ENCODE measurements around the gene SOX13.

The SOX13 gene

DNA sequence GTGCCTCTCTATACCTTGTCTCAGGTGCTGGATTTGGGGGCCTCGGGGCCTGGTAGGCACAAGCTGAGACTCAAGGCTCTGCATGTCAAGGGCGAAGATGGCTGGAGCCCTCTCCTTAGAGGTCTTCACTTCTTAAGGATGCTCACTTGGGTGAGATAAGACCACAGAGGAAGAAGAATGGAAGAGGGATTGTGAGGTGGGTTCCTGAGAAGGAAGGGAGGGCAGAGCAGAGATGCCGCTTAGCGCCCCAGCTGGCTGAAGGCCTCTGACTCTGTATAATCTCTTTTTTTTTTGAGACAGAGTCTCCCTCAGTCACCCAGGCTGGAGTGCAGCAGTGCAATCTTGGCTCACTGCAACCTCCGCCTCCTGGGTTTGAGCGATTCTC, 32.2 kb downstream of the SOX13 start:
- no peak for DNase-seq (ENCODE audit: low read depth in 3 of 3, low spot score in 1 of 3)

GRCh38 chr1:204106825-204107224, 33.9 kb downstream of the SOX13 start:
- DNase-seq (ENCODE audit: low read depth in 3 of 3, low spot score in 1 of 3), result no peak

DNA sequence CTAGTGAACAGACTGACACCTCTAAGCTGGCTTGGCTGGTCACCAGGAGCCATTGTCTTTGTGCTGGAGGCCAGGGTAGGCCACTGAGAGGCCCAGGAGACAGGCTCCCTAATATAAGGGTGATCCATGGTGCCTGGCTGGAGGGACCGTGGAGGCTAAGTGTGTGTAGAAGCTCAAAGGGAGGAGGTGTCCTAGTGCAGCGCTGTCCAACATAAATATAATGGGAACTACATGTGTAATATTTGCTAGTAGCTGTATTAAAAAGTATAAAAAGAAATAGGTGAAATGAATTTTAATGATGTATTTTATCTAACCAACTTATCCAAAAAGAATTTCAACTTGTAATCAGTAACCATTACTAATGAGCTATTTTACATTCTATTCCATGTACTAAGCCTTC, 35.0 kb downstream of the SOX13 start:
- DNase-seq (ENCODE audit: low read depth in 3 of 3, low spot score in 1 of 3), result no peak

DNA sequence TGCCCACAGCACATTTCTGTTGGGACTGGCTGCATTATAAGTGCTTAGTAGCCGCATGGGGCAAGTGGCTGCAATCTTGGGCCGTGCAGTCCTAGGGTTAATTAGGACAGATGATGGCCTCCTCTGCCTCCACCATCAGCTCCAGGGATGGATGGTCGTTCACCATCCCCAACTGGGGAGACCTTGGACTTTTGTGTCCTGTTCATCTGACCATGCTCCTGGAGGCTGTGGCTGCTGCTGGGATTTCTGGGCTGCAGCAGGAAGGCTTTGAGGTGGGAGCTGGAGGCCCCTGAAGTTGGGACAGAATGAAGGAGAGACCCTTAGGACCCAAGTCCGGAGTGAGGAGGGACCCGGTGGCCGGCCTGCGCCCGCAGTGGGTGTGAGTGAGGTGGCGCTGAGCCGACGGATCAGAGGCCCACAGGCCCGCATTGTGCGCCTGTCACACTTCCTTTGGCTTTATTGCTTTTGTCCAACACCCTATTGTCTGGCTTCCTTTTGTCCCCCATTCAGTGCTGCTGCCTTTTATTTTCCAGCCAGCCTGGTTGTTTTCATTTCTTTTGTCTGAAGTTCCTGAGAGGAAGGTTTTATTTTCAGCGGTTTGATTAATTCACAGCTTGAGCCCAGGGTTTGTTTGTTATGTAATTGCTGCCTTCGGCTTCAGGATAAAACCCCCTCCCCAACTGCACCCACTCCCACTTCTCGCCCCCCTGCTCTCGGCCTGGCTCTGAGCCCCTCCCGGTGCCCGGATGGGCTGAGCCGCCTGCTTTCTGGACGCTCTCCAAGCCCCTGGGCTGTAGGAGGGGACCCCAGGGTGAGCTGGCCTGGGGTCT, 35.6 kb downstream of the SOX13 start:
- no peak for DNase-seq (ENCODE audit: low read depth in 3 of 3, low spot score in 1 of 3)

GRCh38 chr1:204110894-204111633, 38.1 kb downstream of the SOX13 start:
- no peak for DNase-seq (ENCODE audit: low read depth in 3 of 3, low spot score in 1 of 3)

- no peak for DNase-seq (ENCODE audit: low read depth in 3 of 3, low spot score in 1 of 3)
Measured at GRCh38 chr1:204112876-204113730, 40.2 kb downstream of the SOX13 start.

GRCh38 chr1:204113896-204114295, 41.0 kb downstream of the SOX13 start:
- DNase-seq (ENCODE audit: low read depth in 3 of 3, low spot score in 1 of 3), result no peak

- DNase-seq (ENCODE audit: low read depth in 3 of 3, low spot score in 1 of 3), result no peak
Measured at GRCh38 chr1:204114606-204115005, 41.7 kb downstream of the SOX13 start.

DNA sequence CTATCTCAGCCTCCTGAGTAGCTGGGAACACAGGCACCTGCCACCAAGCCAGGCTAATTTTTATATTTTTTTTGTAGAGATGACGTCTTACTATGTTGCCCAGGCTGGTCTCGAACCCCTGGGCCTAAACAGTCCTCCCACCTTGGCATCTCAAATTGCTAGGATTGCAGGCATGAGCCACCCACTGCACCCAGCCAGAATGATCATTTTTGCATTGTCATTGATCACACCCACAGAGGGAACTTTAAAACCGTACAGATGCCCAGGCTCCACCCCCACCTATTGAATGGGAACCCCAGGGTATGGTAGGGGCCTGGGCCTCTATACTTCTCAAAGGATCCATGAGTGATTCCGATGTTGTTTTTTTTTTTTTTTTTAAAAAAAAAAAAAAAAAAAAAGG, 42.2 kb downstream of the SOX13 start:
- DNase-seq (ENCODE audit: low read depth in 3 of 3, low spot score in 1 of 3), result no peak

DNA sequence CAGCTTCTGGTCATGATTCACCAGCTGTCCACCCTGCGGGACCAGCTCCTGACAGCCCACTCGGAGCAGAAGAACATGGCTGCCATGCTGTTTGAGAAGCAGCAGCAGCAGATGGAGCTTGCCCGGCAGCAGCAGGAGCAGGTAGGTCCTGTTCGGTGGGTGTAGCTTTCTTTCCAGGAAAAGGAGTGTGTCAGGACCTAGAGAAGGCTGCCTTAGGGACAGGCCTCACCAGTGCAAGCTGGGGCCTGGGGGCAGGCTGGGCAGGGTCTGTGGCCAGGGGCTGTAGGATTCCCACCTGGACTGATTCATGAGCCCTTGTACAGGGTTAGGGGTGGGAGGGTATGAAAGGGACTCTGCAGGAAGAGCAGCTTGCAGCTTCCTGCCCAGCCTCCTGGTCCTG, 43.6 kb downstream of the SOX13 start:
- DNase-seq (ENCODE audit: low read depth in 3 of 3, low spot score in 1 of 3), result no peak

DNA sequence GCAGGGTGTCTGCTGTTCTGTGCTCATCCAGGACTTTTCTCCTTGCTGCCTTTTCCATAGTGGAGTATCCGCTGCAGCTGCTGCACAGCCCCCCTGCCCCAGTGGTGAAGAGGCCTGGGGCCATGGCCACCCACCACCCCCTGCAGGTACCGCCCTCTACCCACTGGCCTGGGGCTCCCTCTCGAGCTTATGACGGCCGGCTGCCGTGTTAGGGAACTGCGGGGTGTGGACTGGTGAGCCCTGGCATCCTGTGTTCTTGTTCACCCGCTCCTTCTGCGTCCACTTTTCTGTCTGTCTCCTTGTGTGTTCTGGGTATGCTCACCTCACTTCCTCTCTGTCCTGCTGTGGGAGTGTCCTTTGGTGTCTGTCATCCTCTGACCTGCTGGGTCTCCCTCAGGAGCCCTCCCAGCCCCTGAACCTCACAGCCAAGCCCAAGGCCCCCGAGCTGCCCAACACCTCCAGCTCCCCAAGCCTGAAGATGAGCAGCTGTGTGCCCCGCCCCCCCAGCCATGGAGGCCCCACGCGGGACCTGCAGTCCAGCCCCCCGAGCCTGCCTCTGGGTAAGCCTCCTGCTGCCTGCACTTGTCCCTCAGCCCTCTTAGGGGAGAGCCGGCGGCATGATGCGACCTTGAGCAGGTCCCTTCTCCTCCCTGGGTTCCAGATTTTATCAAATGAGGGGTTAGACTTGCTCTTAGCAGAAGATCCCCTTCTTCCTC, 49.1 kb downstream of the SOX13 start:
- DNase-seq (ENCODE audit: low read depth in 3 of 3, low spot score in 1 of 3), result no peak

- DNase-seq (ENCODE audit: low read depth in 3 of 3, low spot score in 1 of 3), result no peak
Measured at GRCh38 chr1:204123376-204123775, 50.5 kb downstream of the SOX13 start.

DNA sequence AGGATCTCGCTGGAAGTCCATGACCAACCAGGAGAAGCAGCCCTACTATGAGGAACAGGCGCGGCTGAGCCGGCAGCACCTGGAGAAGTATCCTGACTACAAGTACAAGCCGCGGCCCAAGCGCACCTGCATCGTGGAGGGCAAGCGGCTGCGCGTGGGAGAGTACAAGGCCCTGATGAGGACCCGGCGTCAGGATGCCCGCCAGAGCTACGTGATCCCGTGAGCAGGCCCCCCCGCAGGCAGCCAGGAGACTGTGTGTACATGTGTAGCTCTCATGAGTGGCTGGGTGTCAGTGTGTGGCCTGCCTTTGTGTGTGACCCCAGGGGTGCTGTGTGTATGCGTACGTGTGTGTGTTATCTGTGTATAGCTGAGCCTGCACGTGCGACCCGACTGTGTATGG, 51.7 kb downstream of the SOX13 start:
- no peak for DNase-seq (ENCODE audit: low read depth in 3 of 3, low spot score in 1 of 3)

GRCh38 chr1:204125759-204126351, 52.9 kb downstream of the SOX13 start:
- no peak for DNase-seq (ENCODE audit: low read depth in 3 of 3, low spot score in 1 of 3)

- no peak for DNase-seq (ENCODE audit: low read depth in 3 of 3, low spot score in 1 of 3)
Measured at GRCh38 chr1:204126386-204126785, 53.5 kb downstream of the SOX13 start.

- DNase-seq (ENCODE audit: low read depth in 3 of 3, low spot score in 1 of 3), result no peak
Measured at GRCh38 chr1:204126956-204127355, 54.0 kb downstream of the SOX13 start.

DNA sequence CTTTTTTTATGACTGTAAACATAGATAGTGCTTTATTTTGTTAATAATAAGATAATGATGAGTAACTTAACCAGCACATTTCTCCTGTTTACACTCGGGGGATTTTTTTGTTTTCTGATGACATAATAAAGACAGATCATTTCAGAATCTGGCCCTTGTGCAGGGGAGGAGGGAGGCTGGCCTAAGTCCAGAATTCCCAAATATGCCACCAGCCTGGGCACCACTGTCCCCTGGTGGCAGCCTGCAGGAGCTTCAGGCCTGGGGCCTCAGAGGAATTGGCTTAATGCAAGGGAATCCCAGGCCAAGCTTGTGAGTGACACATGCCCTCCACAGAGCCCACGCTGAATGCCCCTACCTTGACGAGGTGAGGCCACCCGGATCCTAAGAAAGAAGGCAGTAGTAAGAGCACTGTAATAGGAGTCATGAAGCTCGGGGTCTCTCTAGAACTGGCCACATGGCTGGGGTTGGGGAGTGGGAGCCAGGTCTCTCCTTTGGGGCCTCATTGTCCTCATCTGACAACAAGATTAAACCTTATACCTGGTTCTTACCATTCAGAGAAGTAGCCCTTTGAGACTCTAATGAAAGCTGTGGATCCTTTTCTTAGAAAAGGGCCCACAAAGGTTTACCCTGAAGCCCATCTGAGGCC, 54.8 kb downstream of the SOX13 start:
- no peak for DNase-seq (ENCODE audit: low read depth in 3 of 3, low spot score in 1 of 3)

DNA sequence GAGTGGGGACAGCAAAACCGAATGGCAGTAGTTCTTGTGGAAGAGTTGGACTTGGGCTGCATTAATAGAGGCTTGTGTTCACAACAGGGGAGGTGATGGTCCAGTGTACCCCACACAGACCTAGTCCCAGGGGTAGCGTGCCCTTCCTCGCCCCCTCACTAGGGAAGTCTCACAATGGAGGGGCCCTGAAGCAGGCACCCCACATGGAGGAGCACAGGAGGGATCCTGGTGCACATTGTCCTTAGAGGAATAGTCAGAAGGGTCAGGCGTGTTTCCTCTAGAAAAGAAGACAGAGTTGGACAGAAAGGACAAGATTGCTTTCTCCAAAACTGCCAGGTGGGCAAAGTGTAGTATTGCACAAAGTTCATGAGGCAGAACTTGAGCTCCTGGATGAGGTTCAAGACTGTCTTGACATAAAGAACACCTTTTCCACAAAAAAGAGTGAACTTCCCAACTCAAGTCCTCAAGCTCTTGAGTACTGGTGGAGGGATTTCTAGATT, 55.6 kb downstream of the SOX13 start:
- DNase-seq (ENCODE audit: low read depth in 3 of 3, low spot score in 1 of 3), result no peak

DNA sequence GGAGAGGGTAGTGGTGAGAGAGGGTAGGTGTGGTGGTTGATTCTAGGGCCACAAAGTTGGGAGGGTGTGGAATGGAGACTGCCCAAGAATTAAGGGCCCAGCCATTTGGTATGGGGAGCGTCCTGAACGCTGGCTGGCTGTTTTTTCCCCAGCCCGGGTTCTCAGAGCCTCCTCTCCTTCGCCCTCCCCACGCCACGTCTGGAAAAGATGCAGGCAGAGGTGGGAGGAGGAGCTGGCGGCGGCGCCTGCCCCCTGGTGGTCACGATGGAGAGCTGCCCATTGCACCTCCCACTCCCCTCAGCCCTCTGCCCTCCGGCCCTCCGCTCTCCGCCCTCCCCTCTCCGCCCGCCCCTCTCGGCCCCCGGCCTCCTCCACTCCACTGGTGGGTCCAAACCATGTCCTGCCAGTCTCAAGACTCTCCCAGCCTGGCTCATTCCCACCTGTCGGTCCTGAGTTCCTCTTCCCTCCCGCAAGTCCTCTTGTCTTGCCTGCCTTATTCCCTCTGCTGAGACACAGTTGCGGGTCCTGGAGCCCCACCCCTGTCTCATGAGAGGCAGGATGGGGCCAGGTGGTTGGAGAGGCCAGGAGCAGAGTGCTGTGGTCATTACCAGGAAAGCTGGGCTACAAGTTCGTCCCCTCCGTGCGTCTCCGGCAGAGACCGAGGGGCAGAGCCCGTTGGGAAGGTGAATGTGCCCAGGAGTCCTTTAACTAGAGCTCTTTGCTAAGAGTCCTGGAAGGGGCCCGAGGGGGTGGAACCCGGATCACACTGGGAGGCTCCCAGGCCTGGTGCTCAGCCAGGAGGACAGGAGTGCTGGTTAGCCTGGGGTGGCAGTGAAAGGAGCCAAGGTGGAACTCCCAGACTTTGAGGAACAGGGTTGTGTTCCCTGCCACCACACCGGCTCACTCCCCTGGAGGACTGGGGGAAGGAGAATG, 56.3 kb downstream of the SOX13 start:
- DNase-seq (ENCODE audit: low read depth in 3 of 3, low spot score in 1 of 3), result peak; percentile 10 to 46 (median 33)
